ENCODE data around the gene SNRPF.
A peak's percentile ranks its signal among the peaks of the same experiment; 100 is the strongest.

SNRPF gene

GRCh38 chr12:95857156-95857555 is 1.6 kb upstream of the SNRPF start:
- FAIRE-seq (no peak), DNase-seq (ENCODE audit: insufficient read length, low spot score) (no peak)
- TF ChIP-seq PAX5 (IDR thresholded peaks at IDR 0.05; ENCODE audit: insufficient read depth, low read length, severe bottlenecking) (no peak), POU2F2 (IDR thresholded peaks at IDR 0.05; ENCODE audit: low read depth, low read length) (no peak), SPI1 (IDR thresholded peaks at IDR 0.05; ENCODE audit: low read depth, low read length) (no peak), POLR2AphosphoS5 (IDR thresholded peaks at IDR 0.05; ENCODE audit: low read depth, low read length) (no peak), TAF1 (IDR thresholded peaks at IDR 0.05; ENCODE audit: low read depth, low read length) (no peak), POLR2A (IDR thresholded peaks at IDR 0.05; ENCODE audit: low read depth, low read length) (no peak)

- TF ChIP-seq TAF1 (IDR thresholded peaks at IDR 0.05; ENCODE audit: low read depth, low read length) (no peak), PAX5 (IDR thresholded peaks at IDR 0.05; ENCODE audit: insufficient read depth, low read length, severe bottlenecking) (no peak), SPI1 (IDR thresholded peaks at IDR 0.05; ENCODE audit: low read depth, low read length) (no peak), POLR2A (IDR thresholded peaks at IDR 0.05; ENCODE audit: low read depth, low read length) (no peak), POU2F2 (IDR thresholded peaks at IDR 0.05; ENCODE audit: low read depth, low read length) (no peak)
- DNase-seq (ENCODE audit: insufficient read length, low spot score) = no peak
- FAIRE-seq = no peak
These were observed 953 bp upstream of the SNRPF start for GRCh38 chr12:95857799-95858198.

- DNase-seq (ENCODE audit: insufficient read length, low spot score) (no peak), FAIRE-seq (peak; percentile 79)
- TF ChIP-seq POLR2A (IDR thresholded peaks at IDR 0.05; ENCODE audit: low read depth, low read length) (no peak), POLR2AphosphoS5 (IDR thresholded peaks at IDR 0.05; ENCODE audit: low read depth, low read length) (no peak), SPI1 (IDR thresholded peaks at IDR 0.05; ENCODE audit: low read depth, low read length) (no peak), POU2F2 (IDR thresholded peaks at IDR 0.05; ENCODE audit: low read depth, low read length) (no peak)
These were observed 628 bp downstream of the SNRPF start for GRCh38 chr12:95859344-95859816.

- FAIRE-seq (no peak), DNase-seq (ENCODE audit: insufficient read length, low spot score) (no peak)
- TF ChIP-seq PAX5 (IDR thresholded peaks at IDR 0.05; ENCODE audit: insufficient read depth, low read length, severe bottlenecking) (no peak), TAF1 (IDR thresholded peaks at IDR 0.05; ENCODE audit: low read depth, low read length) (no peak), POLR2AphosphoS5 (IDR thresholded peaks at IDR 0.05; ENCODE audit: low read depth, low read length) (no peak)
These were observed 1.4 kb downstream of the SNRPF start for GRCh38 chr12:95859947-95860850.

- FAIRE-seq (no peak), DNase-seq (ENCODE audit: insufficient read length, low spot score) (no peak)
- no peak for TF ChIP-seq TAF1 (IDR thresholded peaks at IDR 0.05; ENCODE audit: low read depth, low read length)
These were observed 3.3 kb downstream of the SNRPF start for GRCh38 chr12:95862038-95862437.

DNA sequence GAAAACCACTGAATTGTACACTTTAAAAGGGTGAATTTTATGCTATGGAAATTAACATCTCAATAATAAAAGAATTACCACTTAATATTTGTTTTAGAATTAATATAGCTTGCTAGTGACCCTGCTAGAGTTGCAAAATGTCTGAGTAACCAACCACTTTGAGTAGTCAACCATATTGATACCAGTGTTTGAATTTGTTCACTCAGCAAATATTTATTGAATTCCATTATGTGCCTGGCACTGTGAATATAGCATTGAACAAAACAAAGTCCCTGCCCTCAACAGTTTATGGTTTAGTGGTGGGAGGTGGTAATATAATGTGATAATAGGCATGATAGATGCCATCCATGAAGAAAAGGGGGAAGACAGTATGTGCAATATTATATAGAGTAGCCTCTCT is 4.6 kb downstream of the SNRPF start:
- TF ChIP-seq PAX5 (IDR thresholded peaks at IDR 0.05; ENCODE audit: insufficient read depth, low read length, severe bottlenecking) (no peak), POLR2AphosphoS5 (IDR thresholded peaks at IDR 0.05; ENCODE audit: low read depth, low read length) (no peak), POLR2A (IDR thresholded peaks at IDR 0.05; ENCODE audit: low read depth, low read length) (no peak), TAF1 (IDR thresholded peaks at IDR 0.05; ENCODE audit: low read depth, low read length) (no peak), SPI1 (IDR thresholded peaks at IDR 0.05; ENCODE audit: low read depth, low read length) (no peak), POU2F2 (IDR thresholded peaks at IDR 0.05; ENCODE audit: low read depth, low read length) (no peak)
- no peak for DNase-seq (ENCODE audit: insufficient read length, low spot score)
- peak; percentile 33 for FAIRE-seq

- no peak for DNase-seq (ENCODE audit: insufficient read length, low spot score)
- FAIRE-seq = peak; percentile 41
- TF ChIP-seq TAF1 (IDR thresholded peaks at IDR 0.05; ENCODE audit: low read depth, low read length) (no peak), PAX5 (IDR thresholded peaks at IDR 0.05; ENCODE audit: insufficient read depth, low read length, severe bottlenecking) (no peak), POLR2A (IDR thresholded peaks at IDR 0.05; ENCODE audit: low read depth, low read length) (no peak)
These were observed 12.1 kb downstream of the SNRPF start for GRCh38 chr12:95870897-95871296.

- DNase-seq (ENCODE audit: insufficient read length, low spot score) (no peak), FAIRE-seq (no peak)
- TF ChIP-seq POLR2A (IDR thresholded peaks at IDR 0.05; ENCODE audit: low read depth, low read length) (no peak), POU2F2 (IDR thresholded peaks at IDR 0.05; ENCODE audit: low read depth, low read length) (no peak), TAF1 (IDR thresholded peaks at IDR 0.05; ENCODE audit: low read depth, low read length) (no peak), POLR2AphosphoS5 (IDR thresholded peaks at IDR 0.05; ENCODE audit: low read depth, low read length) (no peak), SPI1 (IDR thresholded peaks at IDR 0.05; ENCODE audit: low read depth, low read length) (no peak), PAX5 (IDR thresholded peaks at IDR 0.05; ENCODE audit: insufficient read depth, low read length, severe bottlenecking) (no peak)
These were observed 15.7 kb downstream of the SNRPF start for GRCh38 chr12:95874452-95874851.

DNA sequence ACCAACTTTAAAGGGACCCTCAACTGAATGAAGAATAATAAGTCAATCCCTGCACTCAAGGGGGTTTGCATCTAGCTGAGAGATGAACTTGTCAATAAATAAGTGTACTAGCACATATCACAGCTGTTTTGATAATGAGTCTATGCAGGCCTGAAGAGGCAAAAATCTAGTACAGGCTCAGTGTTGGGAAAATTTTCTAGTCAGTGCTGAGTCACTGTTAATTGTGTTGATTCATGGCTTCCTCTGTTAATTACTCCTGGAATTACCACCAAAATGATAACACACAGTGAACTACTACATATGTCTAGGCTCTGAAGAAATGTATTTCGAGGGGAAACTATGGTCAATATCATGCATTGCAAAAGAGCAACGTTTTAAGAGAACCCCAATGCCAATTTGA is 18.9 kb downstream of the SNRPF start:
- FAIRE-seq (no peak), DNase-seq (ENCODE audit: insufficient read length, low spot score) (no peak)
- TF ChIP-seq TAF1 (IDR thresholded peaks at IDR 0.05; ENCODE audit: low read depth, low read length) = no peak
- TF ChIP-seq POLR2A (IDR thresholded peaks at IDR 0.05; ENCODE audit: low read depth, low read length) = no peak
- no peak for TF ChIP-seq POLR2AphosphoS5 (IDR thresholded peaks at IDR 0.05; ENCODE audit: low read depth, low read length)
- TF ChIP-seq POU2F2 (IDR thresholded peaks at IDR 0.05; ENCODE audit: low read depth, low read length) = no peak

DNA sequence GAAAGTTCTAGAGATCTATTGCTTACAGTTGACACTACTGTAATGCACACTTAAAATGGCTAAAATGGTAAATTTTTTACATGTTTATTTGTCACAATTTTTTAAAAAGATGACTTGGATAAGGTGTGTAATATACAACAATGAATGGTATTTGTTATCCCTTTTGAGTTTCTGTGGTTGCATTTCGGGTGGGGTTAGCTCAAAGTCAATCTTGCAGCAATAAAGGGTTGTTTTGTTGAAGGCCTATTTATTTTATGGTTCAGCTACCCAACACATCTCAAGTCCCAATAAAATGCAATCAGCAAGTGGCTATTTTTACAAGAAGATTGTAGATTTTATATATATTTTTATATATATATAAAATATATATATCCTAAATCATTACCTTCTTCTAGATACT is 22.1 kb downstream of the SNRPF start:
- TF ChIP-seq POLR2AphosphoS5 (IDR thresholded peaks at IDR 0.05; ENCODE audit: low read depth, low read length) (no peak), TAF1 (IDR thresholded peaks at IDR 0.05; ENCODE audit: low read depth, low read length) (no peak), SPI1 (IDR thresholded peaks at IDR 0.05; ENCODE audit: low read depth, low read length) (no peak), PAX5 (IDR thresholded peaks at IDR 0.05; ENCODE audit: insufficient read depth, low read length, severe bottlenecking) (no peak), POU2F2 (IDR thresholded peaks at IDR 0.05; ENCODE audit: low read depth, low read length) (no peak), POLR2A (IDR thresholded peaks at IDR 0.05; ENCODE audit: low read depth, low read length) (no peak)
- FAIRE-seq (no peak), DNase-seq (ENCODE audit: insufficient read length, low spot score) (no peak)
